ENCODE data around the gene SSBP3. TPM values are rescaled to one million over a fixed set of nuclear protein-coding genes. Genes with fewer than 3 reads are reported as not detected.
A peak's percentile ranks its signal among the peaks of the same experiment; 100 is the strongest.
"Not testable (repeated sequence)": the region's sequence is repeated elsewhere in the genome, so short reads cannot be mapped to it uniquely, and the experiment has no call there.

Gene SSBP3
- total RNA-seq, 2 donors from 2014 or later: 7.9 to 23.1 TPM

GRCh38 chr1:54212872-54213271 lies 193.3 kb downstream of the SSBP3 start:
- peaks cover 9 to 46% of the 10 kb centered on the region in 2 donors for H3K36me3 ChIP-seq (replicated peaks in 1 of 2; ENCODE audit: insufficient read depth in 1 of 2, low read depth in 2 of 2)
- no peak for TF ChIP-seq CTCF (IDR thresholded peaks at IDR 0.05)
- no peak for TF ChIP-seq POLR2A (IDR thresholded peaks at IDR 0.05)
- H3K9me3 ChIP-seq: no peaks in the 10 kb centered on the region
- intact Hi-C loops (cut with DNase I): no loop called here
- WGBS, 2 donors: 52 to 83% methylated on average over 1 of the region's 1 CpG
- no peak overlapping the region for H3K27ac ChIP-seq
- H3K4me1 ChIP-seq: no peaks in the 10 kb centered on the region
- no peaks in the 10 kb centered on the region for H3K27me3 ChIP-seq
- no peak for DNase-seq
- H3K4me3 ChIP-seq: no peak overlapping the region
- no peak for ATAC-seq

GRCh38 chr1:54207896-54208295 lies 198.3 kb downstream of the SSBP3 start:
- DNase-seq, H3K4me3 ChIP-seq, H3K4me1 ChIP-seq, H3K27me3 ChIP-seq, H3K27ac ChIP-seq, ATAC-seq, H3K9me3 ChIP-seq: not testable (repeated sequence)
- 65 to 69% methylated on average over 4 of the region's 4 CpGs for WGBS, 2 donors
- H3K36me3 ChIP-seq (replicated peaks in 1 of 2; ENCODE audit: insufficient read depth in 1 of 2, low read depth in 2 of 2): peaks cover 9 to 40% of the 10 kb centered on the region in 2 donors
- intact Hi-C loops (cut with DNase I): loop anchor here (10.0 kb wide), 1 partner anchor 143 kb away; no protein-coding TSS in a partner anchor

GRCh38 chr1:54207287-54207686 lies 198.9 kb downstream of the SSBP3 start:
- DNase-seq (no peak), ATAC-seq (no peak)
- Histone ChIP-seq H3K36me3 (replicated peaks in 1 of 2; ENCODE audit: insufficient read depth in 1 of 2, low read depth in 2 of 2) (peaks cover 9 to 36% of the 10 kb centered on the region in 2 donors), H3K9me3 (no peaks in the 10 kb centered on the region), H3K27ac (no peak overlapping the region), H3K27me3 (no peaks in the 10 kb centered on the region), H3K4me1 (peaks cover 8% of the 10 kb centered on the region), H3K4me3 (no peak overlapping the region)
- WGBS, 2 donors: 67 to 69% methylated on average over 1 of the region's 1 CpG
- intact Hi-C loops (cut with DNase I): loop anchor here (10.0 kb wide), 1 partner anchor 142 kb away; no protein-coding TSS in a partner anchor
- TF ChIP-seq CTCF (IDR thresholded peaks at IDR 0.05) (no peak), POLR2A (IDR thresholded peaks at IDR 0.05) (no peak)

- Histone ChIP-seq H3K4me3 (no peak overlapping the region), H3K27me3 (no peaks in the 10 kb centered on the region), H3K36me3 (replicated peaks in 1 of 2; ENCODE audit: insufficient read depth in 1 of 2, low read depth in 2 of 2) (peaks cover 0 to 14% of the 10 kb centered on the region in 2 donors), H3K27ac (no peak overlapping the region), H3K9me3 (no peaks in the 10 kb centered on the region), H3K4me1 (peaks cover 24% of the 10 kb centered on the region)
- no peak for ATAC-seq
- intact Hi-C loops (cut with DNase I): loop anchor here (10.0 kb wide), 1 partner anchor 139 kb away; no protein-coding TSS in a partner anchor
- no peak for DNase-seq
- no peak for TF ChIP-seq CTCF (IDR thresholded peaks at IDR 0.05)
- no peak for TF ChIP-seq POLR2A (IDR thresholded peaks at IDR 0.05)
- WGBS, 2 donors: 75 to 79% methylated on average over 7 of the region's 7 CpGs
These were observed 202.0 kb downstream of the SSBP3 start for GRCh38 chr1:54204199-54204598.

- WGBS, 2 donors: 0 to 1% methylated on average over 6 to 15 of the region's 15 CpGs
- Histone ChIP-seq H3K9me3 (no peaks in the 10 kb centered on the region), H3K4me3 (peak overlapping the region; percentile 95 to 99), H3K36me3 (replicated peaks in 1 of 2; ENCODE audit: insufficient read depth in 1 of 2, low read depth in 2 of 2) (peaks cover 0 to 6% of the 10 kb centered on the region in 2 donors), H3K27me3 (no peaks in the 10 kb centered on the region), H3K27ac (peak overlapping the region; percentile 65 to 86 (median 84)), H3K4me1 (peaks cover 30% of the 10 kb centered on the region)
- ATAC-seq: no peak
- TF ChIP-seq POLR2A (IDR thresholded peaks at IDR 0.05) (no peak), CTCF (IDR thresholded peaks at IDR 0.05) (no peak)
- no peak for DNase-seq
- intact Hi-C loops (cut with DNase I): loop anchor here (10.0 kb wide), 1 partner anchor 136 kb away; no protein-coding TSS in a partner anchor
These were observed 205.6 kb downstream of the SSBP3 start for GRCh38 chr1:54200519-54200997.

Data from body of pancreas (tissue), 4 donors.